Uterus (tissue), 2 donors: ENCODE measurements around the gene MAGEC2.

ENCODE experiments used
- CTCF ChIP-seq, 4 experiments: fragments of 200-600 bp in 2 of 4; fragments of 450-650 bp in 2 of 4; sonication (generic) in 2 of 4; IDR thresholded peaks; one replicate each; pipeline ENCODE4 v1.5.1; 2016 to 2019; ENCODE audit warnings: antibody characterized with exemption in 4 of 4, mild to moderate bottlenecking in 2 of 4, moderate library complexity in 1 of 4
- POLR2A ChIP-seq, 2 donors: fragments of 450-650 bp; IDR thresholded peaks; one replicate each; pipeline ENCODE4 v1.6.1; 2016; ENCODE audit warnings: antibody characterized with exemption in 2 of 2, mild to moderate bottlenecking in 1 of 2, moderate library complexity in 1 of 2

GRCh38 chrX:142251202-142251601, 46.1 kb upstream of the MAGEC2 start:
- TF ChIP-seq CTCF (IDR thresholded peaks at IDR 0.05) (no peak), POLR2A (IDR thresholded peaks at IDR 0.05) (no peak)
